ENCODE measurements around the gene GRHL1. TPM values are rescaled to one million over a fixed set of nuclear protein-coding genes. Genes with fewer than 3 reads are reported as not detected.
A peak's percentile ranks its signal among the peaks of the same experiment; 100 is the strongest.

GRHL1 gene
- total RNA-seq, 3 donors from 2014 or later = 0.41 to 2.0 (median 1.9) TPM

DNA sequence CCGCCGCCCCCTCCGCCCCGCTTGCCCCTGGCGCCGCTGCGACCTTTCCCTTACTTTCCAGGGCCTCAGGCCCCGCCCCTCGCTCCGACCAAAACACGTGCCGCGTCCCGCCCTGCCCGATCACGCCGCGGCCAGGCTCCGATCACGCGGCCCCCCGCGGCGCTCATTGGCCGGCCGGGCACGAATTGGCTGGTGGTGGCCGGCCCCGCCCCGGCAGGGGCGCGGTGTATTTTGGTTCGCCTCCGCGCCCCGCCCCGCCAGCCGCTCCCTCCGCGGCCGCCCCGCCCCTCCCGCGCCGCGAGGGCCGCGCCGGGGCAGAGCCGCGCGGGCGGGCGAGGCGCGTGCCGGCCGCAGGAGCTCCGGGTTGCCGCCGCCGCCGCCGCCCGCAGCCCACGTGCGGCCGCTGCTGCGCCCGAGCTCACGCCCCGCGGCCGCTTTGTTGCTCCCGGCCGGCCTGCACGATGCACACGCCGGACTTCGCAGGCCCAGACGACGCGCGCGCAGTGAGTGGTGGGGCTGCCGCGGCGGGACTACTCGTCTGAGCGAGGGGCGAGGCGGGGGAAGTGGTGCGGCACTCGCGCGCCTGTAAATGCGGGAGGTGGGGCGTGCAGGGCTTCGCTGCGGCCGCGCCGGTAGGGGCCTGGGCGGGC is 91.9 kb downstream of the GRHL1 start, which contains the start of gene KLF11:
TSS of gene KLF11 (plus strand) at position 295 of the 650 bp plus-strand sequence. CDS start at position 462, 167 bp downstream.
- Histone ChIP-seq H3K36me3 (ENCODE audit: low read depth) (no peaks in the 10 kb centered on the region), H3K4me3 (peak within 1 kb of the TSS; percentile 3), H3K4me1 (ENCODE audit: low read depth) (peaks cover 5% of the 10 kb centered on the region), H3K9me3 (no peaks in the 10 kb centered on the region)
- intact Hi-C loops (cut with DNase I, micrococcal nuclease) = loop anchor here in 1 of 2 donors (10.0 kb wide), 1 partner anchor 59 kb away; no protein-coding TSS in a partner anchor
- TF ChIP-seq, protein P1, sequence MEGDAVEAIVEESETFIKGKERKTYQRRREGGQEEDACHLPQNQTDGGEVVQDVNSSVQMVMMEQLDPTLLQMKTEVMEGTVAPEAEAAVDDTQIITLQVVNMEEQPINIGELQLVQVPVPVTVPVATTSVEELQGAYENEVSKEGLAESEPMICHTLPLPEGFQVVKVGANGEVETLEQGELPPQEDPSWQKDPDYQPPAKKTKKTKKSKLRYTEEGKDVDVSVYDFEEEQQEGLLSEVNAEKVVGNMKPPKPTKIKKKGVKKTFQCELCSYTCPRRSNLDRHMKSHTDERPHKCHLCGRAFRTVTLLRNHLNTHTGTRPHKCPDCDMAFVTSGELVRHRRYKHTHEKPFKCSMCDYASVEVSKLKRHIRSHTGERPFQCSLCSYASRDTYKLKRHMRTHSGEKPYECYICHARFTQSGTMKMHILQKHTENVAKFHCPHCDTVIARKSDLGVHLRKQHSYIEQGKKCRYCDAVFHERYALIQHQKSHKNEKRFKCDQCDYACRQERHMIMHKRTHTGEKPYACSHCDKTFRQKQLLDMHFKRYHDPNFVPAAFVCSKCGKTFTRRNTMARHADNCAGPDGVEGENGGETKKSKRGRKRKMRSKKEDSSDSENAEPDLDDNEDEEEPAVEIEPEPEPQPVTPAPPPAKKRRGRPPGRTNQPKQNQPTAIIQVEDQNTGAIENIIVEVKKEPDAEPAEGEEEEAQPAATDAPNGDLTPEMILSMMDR (IDR thresholded peaks at IDR 0.05) = no peak
- DNase-seq (peak; percentile 93 to 95 (median 93)), ATAC-seq (peak; percentile 88)

DNA sequence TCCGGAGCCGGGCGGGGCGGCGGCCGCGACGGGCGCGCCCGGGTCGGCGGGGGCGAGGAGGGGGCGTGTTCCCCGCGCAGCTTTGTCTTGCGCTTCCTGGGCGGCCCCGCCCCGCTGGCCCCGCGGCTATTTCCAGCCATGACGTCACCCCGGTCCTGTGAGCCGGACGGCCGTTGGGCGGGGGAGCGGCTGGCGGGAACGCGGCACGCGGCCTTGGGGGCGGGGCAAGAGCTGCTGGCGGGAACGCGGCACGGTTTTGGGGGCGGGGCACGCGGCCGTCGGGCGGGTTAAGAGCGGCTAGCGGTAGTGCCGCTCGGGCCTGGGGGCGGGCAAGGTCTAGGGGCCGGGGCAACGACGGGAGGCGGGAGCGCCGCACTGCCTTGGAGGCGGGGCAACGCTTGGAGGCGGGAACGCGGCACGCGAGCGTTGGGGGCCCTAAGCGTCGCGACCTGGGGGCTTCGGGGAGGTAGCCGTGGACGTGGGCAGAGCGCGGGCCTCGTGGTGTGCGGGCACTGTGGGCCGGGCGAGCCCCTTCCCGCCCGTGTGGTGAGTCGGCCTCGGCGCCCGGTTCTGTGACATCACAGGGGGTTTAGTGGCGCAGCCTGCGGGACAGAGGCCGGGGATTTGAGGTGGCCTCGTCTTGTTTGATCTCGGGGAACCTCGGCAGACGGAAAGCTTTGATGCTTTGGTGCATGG is 92.6 kb downstream of the GRHL1 start:
- H3K36me3 ChIP-seq (ENCODE audit: low read depth) = no peaks in the 10 kb centered on the region
- no peaks in the 10 kb centered on the region for H3K9me3 ChIP-seq
- H3K4me1 ChIP-seq (ENCODE audit: low read depth) = peaks cover 5% of the 10 kb centered on the region
- intact Hi-C loops (cut with DNase I, micrococcal nuclease) = loop anchor here in 1 of 2 donors (10.0 kb wide), 1 partner anchor 59 kb away; no protein-coding TSS in a partner anchor
- TF ChIP-seq, protein P1 (IDR thresholded peaks at IDR 0.05) = no peak
- peak; percentile 83 for ATAC-seq
- peak; percentile 97 to 98 (median 97) for DNase-seq
- peak overlapping the region; percentile 3 for H3K4me3 ChIP-seq

DNA sequence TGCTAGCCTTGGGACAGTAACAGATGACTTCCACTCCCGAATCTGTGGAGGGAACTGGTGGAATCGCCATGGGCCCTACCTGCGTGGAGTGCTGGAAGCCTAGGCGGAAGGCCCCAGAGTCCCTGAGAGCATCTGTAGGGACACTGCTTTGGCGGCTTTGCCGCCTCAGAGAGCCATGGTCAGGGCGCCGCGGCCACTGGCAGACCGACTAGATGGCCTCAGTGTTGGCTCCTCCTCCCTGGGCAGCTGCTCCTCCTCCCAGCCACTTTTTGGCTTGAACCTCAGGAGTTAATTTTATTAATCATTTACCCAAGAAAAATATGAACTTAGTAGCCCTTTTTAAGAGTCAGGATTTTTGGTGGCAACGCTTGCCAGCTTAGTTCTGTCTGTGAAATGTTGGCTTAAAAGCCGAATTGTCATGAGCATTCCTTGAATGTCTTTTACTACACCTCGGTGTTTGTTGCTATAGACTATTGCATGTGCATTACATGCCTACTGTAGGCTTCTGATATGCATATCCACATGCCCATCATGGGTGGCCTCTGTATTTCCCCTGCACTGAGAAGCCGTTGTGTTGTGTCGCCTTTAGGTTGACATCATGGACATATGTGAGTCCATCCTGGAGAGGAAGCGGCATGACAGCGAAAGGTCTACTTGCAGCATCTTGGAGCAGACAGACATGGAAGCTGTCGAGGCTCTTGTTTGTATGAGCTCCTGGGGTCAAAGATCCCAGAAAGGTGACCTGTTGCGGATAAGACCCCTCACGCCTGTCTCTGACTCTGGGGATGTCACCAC is 94.3 kb downstream of the GRHL1 start:
- peaks cover 2% of the 10 kb centered on the region for H3K4me1 ChIP-seq (ENCODE audit: low read depth)
- ATAC-seq = no peak
- no peak overlapping the region for H3K4me3 ChIP-seq

DNA sequence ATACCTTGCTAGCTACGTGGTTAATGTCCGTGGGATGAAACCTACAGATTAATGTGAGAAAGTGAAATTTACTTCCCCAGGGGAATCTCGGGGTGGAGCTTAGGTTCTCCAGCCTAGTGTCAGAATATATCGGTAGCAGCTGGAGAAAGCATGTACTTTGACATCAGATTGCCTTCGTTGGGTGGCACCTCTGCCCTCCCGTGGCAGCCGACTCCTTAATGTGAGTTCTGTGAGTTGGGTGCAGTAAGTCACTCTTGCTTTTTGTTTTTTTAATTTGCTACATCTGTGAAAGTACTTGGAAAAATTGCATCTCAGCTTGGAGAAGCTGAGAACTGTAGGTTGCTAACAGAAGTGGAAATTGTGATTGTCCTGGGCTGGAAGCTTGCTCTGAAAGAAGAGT is 95.4 kb downstream of the GRHL1 start:
- Histone ChIP-seq H3K4me1 (ENCODE audit: low read depth) (peaks cover 2% of the 10 kb centered on the region), H3K4me3 (no peak overlapping the region), H3K36me3 (ENCODE audit: low read depth) (no peaks in the 10 kb centered on the region), H3K9me3 (no peaks in the 10 kb centered on the region)
- no peak for ATAC-seq
- peak in 1 of 3 donors; percentile 15 for DNase-seq
- TF ChIP-seq, protein P1 (IDR thresholded peaks at IDR 0.05) = no peak
- intact Hi-C loops (cut with DNase I, micrococcal nuclease) = loop anchor here (5.0 to 10.0 kb wide), 2 partner anchors 62 to 65 kb away; no protein-coding TSS in a partner anchor

More for the DNA sequence above, 94.3 kb downstream of the GRHL1 start:
- no peaks in the 10 kb centered on the region for H3K36me3 ChIP-seq (ENCODE audit: low read depth)
- intact Hi-C loops (cut with DNase I, micrococcal nuclease) = loop anchor here (5.0 to 10.0 kb wide), 2 partner anchors 61 to 63 kb away; no protein-coding TSS in a partner anchor
- TF ChIP-seq, protein P1 (IDR thresholded peaks at IDR 0.05) = no peak
- peak in 1 of 3 donors; percentile 11 for DNase-seq
- no peaks in the 10 kb centered on the region for H3K9me3 ChIP-seq

Measured in mucosa of descending colon (tissue), 3 donors.